Left lobe of liver (tissue), 2 donors: ENCODE measurements around the gene YPEL2. TPM values are rescaled to one million over a fixed set of nuclear protein-coding genes. Genes with fewer than 3 reads are reported as not detected.

Experiments used
- ATAC-seq: fragments of 200-7000 bp; cut with Tn5 transposase; one replicate; pipeline ENCODE4 v1.9.1; 2020; ENCODE audit warnings: mild to moderate bottlenecking, moderate library complexity
- DNase-seq: peaks from one replicate; pipeline ENCODE4 v3.0.0-alpha.2; 2020; ENCODE audit warnings: low spot score
- total RNA-seq: library from RNA; stranded (reverse); gene quantifications from one replicate; pipeline ENCODE4 v1.2.1, GENCODE V29; 2021
- donor health status: DM: no; HTN: no; CAD: no; lungs with moderate emphysema.
- donor health status: DM: no; HTN: yes; CAD: no.

The YPEL2 gene
- total RNA-seq, 1 donor from 2014 or later = 18.9 TPM

DNA sequence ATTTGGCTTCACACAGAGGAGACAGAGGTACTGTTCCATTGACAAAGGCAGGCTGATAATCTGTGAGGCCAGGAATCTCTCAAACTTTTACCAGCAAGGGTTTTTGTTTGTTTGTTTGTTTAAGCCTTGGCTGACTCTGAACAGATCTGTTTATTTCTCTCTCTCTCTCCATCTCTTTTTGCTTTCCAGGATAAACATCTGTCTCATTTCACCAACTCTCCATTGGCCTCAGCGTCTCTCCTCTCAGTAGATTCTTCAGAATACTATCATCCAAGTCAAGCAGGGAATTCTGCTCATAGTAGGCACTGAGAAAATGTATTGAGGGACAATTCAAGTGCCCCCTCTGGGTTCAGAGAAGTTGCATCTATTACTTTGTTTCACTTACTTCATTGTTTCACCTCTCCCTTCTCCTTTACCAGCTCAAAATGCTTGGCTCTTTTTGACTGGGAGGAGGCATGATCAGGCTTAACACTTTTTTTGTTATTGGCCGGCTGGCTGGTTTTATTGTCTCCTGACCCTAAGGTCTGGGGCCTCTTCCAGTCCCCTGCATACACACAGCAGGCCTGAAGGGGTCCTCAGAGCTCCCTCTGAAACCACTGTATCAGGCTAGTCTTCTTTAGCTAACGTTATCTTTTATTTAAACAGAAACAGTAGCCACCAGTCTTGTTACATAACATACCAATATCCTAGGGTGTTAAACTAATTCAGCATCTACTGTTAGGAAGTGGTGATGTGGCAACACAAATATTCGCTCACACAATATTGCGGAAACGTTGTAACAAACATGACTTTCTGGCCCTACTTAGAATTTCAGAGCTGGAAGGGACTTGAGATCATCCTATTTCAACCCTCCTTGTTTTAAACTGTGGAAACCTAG is 2.0 kb upstream of the YPEL2 start:
- DNase-seq (peak; percentile 73), ATAC-seq (peak; percentile 56)

- DNase-seq = peak; percentile 94
- peak; percentile 58 for ATAC-seq
Measured at GRCh38 chr17:59330053-59330942, 1.2 kb upstream of the YPEL2 start.

- DNase-seq (peak; percentile 83), ATAC-seq (peak; percentile 58)
Measured at GRCh38 chr17:59331929-59332748, 684 bp downstream of the YPEL2 start.

DNA sequence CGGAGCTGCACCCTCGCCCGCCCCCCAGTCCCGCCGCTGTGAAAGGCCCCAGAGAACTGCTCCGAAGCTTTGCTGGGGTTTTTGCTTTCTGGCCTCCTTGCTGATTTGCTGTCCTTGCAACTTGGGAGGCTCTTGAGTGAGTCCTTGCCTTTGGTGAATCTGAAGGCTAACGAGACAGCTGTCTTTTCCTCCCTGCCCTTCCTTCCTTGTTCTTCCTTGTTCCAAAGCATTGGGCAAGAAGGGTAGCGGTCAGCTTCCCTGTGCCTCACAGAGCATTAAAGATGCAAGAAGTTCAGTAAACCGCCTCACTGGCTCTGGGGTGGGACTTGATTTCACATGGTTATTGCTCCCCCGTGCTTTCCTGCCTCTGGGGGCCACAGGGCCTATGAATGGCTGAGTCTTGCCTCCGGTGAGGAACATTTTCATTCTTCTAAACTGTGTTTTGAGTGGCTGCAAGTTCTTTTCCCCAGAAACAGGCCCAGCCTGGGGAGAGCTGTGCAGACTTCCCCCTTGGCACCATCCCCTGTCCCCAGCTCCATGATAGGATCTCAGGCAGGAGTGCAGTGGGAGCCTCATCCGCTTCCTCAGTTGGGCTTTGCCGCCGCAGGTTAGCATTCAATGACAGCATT is 1.4 kb downstream of the YPEL2 start:
- peak; percentile 0 for ATAC-seq

GRCh38 chr17:59333836-59334235 is 2.4 kb downstream of the YPEL2 start:
- DNase-seq (no peak), ATAC-seq (no peak)

More for the DNA sequence above, 1.4 kb downstream of the YPEL2 start:
- peak; percentile 51 for DNase-seq

GRCh38 chr17:59335685-59336084 is 4.2 kb downstream of the YPEL2 start:
- no peak for ATAC-seq

DNA sequence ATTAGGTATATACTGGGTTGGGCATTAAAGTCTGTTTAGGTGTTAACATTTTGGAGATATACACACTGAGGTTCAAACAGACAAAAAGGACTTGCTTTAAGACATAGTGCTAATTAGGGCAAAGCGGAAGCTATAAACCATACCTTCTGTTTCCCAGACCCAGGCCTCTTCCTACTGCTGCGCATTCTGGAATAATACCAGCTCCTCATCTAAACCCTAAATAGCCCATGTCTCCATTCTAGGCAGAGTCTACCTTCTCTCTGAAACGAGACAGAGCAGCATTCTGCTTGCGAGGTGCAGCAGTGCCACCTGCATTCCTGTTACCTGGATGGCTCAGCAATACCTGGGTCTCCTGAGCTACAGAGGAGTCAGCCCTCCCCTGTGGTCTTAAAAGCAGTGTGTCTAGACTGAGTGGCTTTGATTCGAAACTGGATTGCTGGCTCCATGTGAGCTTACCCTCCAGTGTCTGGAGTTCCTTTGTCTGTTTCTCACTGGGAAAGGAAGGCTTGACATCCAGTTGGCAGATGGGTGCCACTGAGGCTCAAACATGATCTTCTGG is 6.4 kb downstream of the YPEL2 start:
- DNase-seq (no peak), ATAC-seq (no peak)

More at GRCh38 chr17:59335685-59336084, 4.2 kb downstream of the YPEL2 start:
- no peak for DNase-seq

DNA sequence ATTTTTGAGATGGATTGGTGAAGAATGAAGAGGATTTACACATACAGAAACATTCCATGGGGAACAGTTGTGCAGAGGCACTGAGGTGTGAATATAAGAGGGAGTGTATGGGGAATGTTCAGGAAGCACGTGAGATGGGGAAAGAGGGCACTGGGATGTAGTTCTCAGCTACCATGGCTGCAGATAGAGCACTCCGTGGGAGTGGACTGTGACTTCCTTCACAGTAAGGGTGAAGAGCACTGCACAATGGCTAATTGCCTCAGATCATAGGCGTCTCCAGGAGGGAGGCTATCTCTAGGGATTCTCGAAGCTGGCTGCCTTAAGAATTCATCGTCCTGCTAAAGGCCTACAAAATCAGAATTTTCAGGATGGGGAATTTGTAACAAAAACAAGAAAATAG is 7.0 kb downstream of the YPEL2 start:
- DNase-seq (no peak), ATAC-seq (no peak)

DNA sequence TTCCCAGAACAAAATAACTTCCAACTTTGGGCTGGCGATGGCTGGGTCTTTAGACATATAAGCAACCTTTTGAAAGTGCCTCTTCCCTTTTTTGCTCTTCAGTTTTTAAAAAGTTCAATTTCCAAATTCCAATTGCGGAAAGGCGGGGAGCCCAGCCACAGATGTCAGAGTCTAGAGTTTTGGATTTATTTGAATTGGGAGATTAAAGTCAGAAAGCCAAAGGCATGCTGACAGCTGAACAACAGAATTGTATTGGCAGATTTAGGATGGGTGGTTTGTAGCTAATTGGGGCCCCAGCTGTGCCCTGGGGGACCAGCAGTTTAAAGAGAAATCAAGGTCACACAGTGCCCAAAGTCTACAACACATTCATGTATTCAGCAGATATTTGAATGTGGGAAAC is 10.5 kb downstream of the YPEL2 start:
- peak; percentile 56 for ATAC-seq
- DNase-seq = no peak

DNA sequence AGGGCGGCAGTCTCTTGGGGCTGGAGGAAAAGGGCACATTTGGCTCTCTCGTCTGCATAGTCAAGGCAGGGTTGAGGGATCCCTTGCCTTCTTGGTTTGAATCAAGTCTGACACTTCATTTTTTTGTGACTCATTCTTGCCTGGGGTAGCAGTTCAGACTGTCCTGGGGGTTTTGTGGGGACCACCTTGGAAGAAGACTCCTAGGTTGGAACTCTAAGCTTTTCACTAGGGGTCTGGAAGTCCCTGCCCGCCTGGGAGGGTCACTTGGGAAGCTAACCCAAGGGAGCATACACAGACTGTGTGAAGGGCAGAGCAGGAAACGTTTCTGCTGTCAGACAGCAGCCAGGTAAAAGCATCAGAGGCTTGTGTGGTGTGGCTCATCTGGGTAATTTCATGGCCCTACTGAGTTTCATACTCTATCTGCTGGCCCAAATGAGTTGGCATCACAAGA is 11.3 kb downstream of the YPEL2 start:
- ATAC-seq = no peak
- no peak for DNase-seq

GRCh38 chr17:59345476-59345875 is 14.0 kb downstream of the YPEL2 start:
- no peak for ATAC-seq

GRCh38 chr17:59346341-59346740 is 14.9 kb downstream of the YPEL2 start:
- DNase-seq = no peak
- no peak for ATAC-seq

More at GRCh38 chr17:59345476-59345875, 14.0 kb downstream of the YPEL2 start:
- no peak for DNase-seq

- DNase-seq (no peak), ATAC-seq (no peak)
Measured at GRCh38 chr17:59346876-59347407, 15.5 kb downstream of the YPEL2 start.

DNA sequence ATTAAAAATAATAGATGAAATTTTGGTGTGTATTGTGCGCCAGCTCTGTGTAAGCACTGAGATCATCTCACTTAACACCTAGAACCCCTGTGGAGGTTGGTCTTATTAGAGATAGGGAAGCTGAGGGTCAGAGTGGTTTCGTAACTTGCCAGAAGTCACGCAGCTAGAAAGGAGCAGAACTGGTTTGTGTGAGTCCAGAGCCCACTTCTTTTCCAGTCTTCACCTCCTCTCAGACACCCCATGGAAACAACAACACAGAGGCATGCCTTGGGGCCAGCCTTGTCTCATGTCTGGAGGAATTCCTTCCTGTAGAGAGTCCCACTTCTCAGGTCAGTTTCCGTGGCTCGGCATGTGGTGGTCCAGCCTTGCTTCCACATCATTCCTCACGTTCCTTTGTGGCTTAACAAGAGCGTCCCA is 16.5 kb downstream of the YPEL2 start:
- no peak for DNase-seq
- ATAC-seq = peak; percentile 8

DNA sequence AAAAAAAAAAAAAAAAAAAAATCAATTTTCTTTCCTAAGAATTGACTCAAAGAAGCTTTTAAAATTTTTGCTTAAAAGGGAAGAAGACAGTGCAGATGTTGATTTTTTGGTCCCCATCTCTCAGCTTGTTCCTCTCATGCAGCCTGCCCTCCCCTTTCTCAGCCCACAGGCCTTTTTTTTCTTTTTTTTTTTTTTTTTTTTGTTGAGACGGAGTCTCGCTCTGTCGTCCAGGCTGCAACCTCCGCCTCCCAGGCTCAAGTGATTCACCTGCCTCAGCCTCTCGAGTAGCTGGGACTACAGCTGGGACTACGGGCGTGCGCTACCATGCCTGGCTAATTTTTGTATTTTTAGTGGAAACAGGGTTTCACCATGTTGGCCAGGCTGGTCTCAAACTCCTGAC is 17.7 kb downstream of the YPEL2 start:
- DNase-seq (no peak), ATAC-seq (no peak)

DNA sequence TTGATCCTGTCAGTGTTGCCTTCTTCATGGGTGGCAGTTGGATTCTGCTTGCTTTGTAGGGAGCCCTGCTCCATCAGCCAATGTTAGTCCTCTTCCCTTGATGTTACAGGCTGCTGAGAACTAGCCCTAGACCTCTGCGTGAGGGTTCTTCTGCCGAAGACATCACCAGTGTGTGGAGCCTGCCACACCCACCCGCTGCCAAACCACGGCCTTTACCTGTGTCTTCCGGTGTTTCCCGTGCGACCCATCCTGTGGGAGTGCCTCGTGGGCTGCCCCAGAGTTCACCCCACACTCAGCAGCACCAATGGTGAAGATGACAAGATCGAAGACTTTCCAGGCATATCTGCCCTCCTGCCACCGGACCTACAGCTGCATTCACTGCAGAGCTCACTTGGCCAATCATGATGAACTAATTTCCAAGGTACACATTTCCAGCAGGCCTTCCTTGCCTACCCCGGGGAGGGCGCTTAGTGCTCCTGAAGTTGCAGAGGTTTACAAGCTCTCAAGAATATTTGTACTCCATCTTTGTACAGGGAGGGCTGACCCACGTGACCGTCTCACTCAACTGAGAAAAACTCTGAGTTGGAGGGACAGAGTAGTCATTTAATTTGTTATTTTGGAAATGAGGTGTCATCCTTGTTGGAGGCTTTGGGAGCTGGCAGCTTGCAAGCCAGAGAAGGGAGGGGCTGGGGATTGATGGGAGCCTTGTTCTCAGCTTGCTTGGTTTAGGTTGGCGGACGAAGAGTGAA is 21.8 kb downstream of the YPEL2 start:
- DNase-seq (no peak), ATAC-seq (no peak)

DNA sequence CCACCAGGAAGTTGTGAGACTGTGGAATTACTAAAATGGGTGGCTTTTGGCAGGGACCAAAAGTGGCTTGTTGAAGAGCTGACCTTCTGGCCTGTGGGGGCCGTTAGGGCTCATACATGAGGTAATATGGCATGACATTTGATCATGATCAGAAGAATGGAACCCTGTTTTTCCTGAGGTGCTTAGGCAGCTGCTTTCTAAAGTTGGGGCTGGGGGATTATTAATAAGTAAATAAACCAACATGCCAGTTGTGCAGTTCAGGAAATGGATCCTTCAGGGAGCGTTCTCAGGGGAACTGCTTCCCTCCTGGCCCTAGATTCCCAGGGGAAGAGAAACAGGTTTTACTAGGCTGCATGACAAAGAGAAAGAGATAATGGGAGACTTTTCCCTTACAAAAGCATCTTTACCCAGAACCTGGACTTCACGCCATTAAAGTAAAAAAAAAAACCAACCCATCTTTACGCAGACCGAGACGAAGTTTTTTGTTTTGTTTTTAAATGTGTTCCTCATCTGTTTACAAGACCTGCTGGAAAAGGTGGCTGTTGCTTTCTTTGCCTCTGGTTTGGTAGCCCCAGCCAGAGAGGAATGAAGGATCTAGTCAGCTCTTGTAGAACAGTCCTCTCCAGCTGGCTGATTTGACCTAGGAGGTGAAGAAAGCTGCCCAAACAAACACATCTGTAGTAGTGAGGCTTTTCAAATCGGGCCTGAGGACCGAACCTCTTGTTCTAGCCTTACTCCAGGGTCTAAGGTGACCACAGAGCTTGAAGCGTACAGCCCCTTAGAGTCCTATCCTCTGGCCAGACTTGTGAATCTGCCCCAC is 22.7 kb downstream of the YPEL2 start:
- no peak for ATAC-seq
- no peak for DNase-seq
